NCI-H1694 treated with DMSO at 0.1 percent for 48 hours (cell line): ENCODE measurements around the gene KRTAP5-10.
"Not testable (repeated sequence)": the region's sequence is repeated elsewhere in the genome, so short reads cannot be mapped to it uniquely, and the experiment has no call there.

Experiments used
- DNase-seq: peaks from one replicate; lab custom pipeline; 2025; lab: John Stamatoyannopoulos, UW

Gene KRTAP5-10

GRCh38 chr11:71565263-71565662 is at the start of gene KRTAP5-10:
Gene KRTAP5-10, plus strand, starts transcription at chr11:71565563. Its CDS starts 25 bp downstream, at chr11:71565588.
- DNase-seq = no peak

DNA sequence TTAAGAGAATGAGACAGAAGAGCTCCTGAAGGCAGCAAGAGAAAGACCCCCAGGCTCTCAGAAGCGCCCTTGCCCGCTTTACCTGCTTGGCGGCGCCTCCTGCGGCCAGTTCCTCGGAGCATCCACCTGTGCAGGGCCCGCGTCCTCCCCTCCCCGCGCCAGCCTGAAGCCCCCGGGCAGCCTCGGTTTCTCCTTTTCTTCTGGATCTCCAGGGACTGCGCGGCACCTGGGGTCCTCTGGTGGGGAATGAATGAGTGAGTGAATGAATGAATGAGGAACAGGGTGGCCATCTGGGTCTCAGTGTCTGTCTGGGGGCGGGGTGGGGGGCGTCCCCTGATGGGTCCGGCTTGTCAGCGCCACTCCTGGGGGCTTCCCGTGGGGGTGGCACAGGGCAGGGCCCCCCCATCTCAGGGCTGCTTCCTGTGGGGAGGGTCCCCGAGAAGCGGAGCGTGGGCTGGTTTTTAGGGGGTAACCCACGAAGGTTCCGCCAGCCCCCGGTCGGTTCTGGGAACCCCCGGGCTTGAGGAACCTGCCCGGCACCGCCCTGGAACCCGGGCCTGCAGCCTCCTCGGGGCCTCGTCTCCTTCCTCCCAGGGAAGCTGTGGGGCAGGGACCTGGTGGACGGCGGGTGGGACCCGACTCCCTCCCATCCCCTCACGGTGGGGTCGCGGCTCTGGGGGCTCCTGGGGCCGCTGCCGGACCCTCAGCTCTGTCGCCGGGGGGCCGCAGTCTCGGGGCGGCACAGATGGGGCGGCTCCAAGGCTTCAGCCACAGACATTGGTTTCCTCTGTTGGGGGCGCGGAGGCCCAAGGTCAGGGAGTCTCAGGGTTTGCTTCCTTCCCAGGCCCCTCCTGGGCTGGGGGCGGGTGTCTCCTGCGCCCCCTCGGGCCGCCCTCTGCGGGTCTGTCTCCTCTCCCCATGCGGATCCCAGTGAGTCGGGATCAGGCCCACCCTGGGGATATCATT is 46.6 kb upstream of the KRTAP5-10 start:
- no peak for DNase-seq

DNA sequence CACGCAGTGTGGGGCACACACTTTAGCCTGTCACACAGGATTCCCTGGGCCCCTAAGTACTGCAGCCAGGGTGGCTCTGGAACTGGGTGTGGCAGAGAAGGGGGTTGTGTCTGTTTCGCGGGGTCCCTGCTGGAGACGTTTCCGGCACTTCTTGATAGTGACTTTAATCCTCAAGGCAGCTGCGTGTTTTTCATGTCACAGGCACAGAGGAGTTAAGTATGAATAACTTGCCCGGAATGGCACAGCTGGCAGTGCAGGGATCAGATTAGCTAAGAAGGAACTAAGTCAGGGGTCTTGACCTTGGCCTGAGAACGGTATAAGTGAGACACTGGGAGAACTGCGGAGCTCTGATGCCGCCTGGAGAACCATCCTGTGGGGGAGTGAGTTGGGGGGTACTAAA is 45.8 kb upstream of the KRTAP5-10 start:
- no peak for DNase-seq

DNA sequence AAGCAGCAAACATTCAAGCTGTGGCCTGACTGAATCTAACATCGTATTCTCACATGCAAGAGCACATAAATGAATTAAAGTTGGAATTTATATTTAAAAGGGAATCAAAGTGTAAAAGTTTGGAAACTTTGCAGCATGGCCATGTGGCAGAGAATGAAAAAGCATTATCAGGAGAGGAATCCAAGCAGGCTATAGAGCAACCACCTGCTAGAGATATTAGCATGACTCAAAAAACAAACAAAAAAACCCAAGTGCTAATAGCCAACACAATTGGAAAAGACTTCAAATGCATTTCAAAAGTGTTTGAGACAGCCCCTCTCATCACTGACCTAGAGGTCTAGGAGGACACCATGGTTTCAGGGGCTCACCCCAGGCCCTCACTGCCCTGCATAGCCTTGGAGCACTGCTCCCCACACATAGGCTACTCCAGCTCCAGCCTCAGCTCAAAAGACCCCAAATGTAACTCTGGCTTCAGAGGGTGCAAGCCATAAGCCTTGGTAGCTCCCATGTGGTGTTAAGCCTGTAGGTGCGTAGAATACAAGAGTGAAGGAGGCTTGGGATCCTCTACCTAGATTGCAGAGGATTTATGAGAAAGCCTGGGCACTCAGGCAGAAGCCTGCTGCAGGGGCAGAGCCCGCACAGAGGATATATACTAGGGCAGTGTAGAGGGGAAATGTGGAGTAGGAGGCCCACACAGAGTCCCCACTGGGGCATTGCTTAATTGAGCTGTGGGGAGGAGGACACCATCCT is 40.0 kb upstream of the KRTAP5-10 start:
- no peak for DNase-seq

DNA sequence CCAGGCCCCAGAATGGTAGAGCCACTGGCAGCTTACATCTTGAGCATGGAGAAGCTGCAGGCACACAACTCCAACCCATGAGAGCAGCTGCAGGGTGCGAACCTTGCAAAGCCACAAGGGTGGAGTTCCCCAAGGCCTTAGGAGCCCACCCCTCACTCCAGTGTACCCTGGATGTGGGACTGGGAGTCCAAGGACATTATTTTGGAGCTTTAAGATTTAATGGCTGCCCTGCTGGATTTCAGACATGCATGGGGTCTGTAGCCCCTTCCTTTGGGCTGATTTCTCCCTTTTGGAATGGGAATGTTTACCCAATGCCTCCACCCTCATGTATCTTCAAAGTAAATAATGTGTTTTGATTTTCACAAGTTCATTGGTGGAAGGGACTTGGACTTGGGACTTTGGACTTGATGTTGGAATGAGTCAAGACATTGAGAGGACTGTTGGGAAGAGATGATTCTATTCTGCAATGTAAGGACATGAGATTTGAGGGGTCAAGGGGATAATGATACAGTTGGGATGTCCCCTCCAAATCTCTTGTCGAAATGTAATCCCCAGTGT is 39.3 kb upstream of the KRTAP5-10 start:
- no peak for DNase-seq

DNA sequence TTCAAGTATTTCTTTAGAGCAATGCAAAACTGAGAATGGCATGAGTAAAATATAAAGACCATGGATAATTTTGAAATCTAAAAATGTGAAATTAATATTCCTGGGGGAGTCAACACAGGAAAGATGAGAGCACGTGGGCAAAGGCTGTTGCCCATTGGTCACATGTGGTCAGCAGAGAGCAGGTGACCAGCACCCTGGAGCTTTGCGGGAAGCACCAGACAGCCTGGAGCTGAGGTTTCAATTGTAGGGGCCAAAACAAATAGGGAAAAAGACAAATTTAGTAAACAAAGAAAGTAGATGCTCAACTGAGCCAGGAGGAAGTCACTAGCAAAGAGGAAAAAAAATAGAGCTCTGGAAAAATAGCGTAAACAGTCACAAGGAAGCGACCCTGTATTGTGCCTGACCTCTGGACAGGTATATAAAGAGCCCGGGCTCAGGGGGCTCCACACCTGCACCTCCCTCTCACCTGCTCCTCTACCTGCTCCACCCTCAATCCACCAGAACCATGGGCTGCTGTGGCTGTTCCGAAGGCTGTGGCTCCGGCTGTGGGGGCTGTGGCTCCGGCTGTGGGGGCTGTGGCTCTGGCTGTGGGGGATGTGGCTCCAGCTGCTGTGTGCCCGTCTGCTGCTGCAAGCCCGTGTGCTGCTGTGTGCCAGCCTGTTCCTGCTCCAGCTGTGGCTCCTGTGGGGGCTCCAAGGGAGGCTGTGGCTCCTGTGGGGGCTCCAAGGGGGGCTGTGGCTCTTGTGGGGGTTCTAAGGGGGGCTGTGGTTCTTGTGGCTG is 38.4 kb upstream of the KRTAP5-10 start, which contains the start of gene KRTAP5-7:
TSS of gene KRTAP5-7 (plus strand) at position 472 of the 780 bp plus-strand sequence. CDS start at position 506, 34 bp downstream.
- DNase-seq = not testable (repeated sequence)

DNA sequence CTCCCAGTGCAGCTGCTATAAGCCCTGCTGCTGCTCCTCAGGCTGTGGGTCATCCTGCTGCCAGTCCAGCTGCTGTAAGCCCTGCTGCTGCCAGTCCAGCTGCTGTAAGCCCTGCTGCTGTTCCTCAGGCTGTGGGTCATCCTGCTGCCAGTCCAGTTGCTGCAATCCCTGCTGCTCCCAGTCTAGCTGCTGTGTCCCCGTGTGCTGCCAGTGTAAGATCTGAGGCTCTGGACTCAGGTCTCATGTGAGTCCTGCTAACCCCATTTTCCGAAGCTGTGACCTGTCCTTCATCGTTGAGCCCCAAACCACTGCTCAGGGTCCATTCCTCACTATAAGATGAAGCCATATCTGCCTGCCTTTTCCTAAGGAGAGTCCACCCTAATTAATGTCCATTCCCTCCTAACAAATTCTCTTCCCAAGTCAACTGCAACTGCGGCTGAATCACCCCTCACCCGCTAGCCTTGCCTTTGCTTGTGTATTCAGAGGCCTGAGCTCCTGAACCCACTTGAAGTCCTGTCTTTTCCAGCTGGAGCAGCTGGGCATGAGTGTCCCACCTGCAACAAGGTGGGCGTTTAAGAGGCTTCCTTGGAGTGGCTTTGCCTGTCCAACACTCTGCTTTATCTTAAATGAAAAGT is 37.7 kb upstream of the KRTAP5-10 start:
- no peak for DNase-seq

GRCh38 chr11:71530602-71531001 is 34.8 kb upstream of the KRTAP5-10 start:
- DNase-seq = no peak

DNA sequence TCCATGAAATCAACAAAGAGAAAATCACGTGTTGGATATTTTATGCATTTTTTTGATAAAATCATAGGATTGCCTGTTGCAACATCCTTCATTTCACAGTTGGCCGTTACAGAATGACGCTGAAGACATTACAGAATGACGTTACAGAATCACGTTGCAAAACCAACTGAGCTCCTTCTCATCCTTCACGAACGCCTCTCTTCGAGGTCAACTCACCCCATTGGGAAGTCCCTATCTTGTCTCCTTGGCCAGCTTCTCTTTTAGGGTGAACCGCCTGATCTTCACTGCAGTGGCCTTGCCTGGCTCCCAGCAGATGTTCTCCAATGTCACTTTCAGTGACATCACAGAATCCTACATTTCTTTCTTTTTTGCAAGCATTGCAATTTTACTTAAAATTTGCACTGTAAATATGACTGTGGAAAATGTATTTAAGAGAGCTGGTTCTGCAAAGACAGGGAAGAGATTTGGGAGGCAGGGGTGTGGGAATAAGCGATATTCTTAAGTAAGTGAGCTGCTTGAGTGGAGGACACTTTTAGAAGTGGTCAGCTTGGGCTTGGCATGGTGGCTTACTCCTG is 33.2 kb upstream of the KRTAP5-10 start:
- no peak for DNase-seq

GRCh38 chr11:71534711-71535608 is 30.4 kb upstream of the KRTAP5-10 start:
- DNase-seq = not testable (repeated sequence)

DNA sequence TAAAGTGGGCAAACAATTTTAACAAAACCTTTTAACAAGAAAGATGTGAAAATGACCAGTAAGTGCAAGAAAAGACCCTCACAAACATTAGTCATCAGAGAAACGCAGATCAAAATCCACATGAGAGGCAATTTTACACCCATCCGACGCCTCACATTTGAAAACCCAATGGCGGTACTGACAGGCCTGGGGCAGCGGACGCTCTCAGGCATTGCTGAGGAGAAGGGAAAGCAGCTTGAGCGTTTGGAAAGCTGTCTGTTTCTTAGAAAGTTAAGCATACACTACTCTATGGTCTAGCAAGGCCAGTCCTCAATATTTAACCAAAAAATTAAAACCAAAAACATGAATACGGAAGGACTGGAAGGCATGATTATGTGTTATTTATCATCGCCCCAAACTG is 29.5 kb upstream of the KRTAP5-10 start:
- no peak for DNase-seq

- DNase-seq = no peak
Measured at GRCh38 chr11:71537537-71537936, 27.8 kb upstream of the KRTAP5-10 start.

GRCh38 chr11:71537977-71538665 is 27.2 kb upstream of the KRTAP5-10 start, which contains the start of gene KRTAP5-8:
Gene KRTAP5-8, plus strand, starts transcription at chr11:71538025. Its CDS starts 31 bp downstream, at chr11:71538056.
- not testable (repeated sequence) for DNase-seq

DNA sequence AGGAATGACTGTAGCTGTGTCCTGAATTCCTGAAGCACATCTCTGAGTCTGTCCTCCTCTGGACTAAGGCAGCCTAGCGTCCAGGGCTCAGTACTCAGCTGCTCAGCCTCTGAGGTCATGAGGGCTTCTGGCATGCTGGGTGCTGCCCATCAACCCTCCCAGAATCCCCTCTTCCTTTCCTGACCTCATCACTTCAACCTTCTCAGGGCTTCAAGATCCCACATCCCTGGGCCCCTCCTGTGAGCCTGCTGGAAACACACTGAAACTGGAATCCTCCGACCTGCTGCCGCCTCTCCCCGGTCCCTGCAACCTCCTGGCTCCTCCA is 26.7 kb upstream of the KRTAP5-10 start:
- no peak for DNase-seq

GRCh38 chr11:71539017-71539416 is 26.3 kb upstream of the KRTAP5-10 start:
- no peak for DNase-seq

DNA sequence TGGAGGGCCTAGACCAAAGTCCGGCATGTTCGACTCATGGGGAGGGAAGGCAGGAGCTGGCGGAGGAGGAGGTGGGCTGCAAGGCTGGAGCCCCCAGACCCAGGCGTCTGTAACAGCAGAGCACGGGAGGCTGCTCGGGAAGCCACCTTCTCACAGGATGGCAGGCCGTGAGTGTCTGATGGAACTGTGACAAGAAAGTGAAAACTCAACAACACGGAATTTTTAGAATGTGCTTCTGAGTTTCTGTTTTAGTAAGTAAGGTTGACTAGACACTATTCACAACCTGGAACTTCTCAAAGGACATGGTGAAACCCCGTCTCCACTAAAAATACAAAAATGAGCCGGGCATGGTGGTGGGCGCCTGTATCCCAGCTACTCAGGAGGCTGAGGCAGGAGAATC is 25.4 kb upstream of the KRTAP5-10 start:
- DNase-seq = not testable (repeated sequence)

DNA sequence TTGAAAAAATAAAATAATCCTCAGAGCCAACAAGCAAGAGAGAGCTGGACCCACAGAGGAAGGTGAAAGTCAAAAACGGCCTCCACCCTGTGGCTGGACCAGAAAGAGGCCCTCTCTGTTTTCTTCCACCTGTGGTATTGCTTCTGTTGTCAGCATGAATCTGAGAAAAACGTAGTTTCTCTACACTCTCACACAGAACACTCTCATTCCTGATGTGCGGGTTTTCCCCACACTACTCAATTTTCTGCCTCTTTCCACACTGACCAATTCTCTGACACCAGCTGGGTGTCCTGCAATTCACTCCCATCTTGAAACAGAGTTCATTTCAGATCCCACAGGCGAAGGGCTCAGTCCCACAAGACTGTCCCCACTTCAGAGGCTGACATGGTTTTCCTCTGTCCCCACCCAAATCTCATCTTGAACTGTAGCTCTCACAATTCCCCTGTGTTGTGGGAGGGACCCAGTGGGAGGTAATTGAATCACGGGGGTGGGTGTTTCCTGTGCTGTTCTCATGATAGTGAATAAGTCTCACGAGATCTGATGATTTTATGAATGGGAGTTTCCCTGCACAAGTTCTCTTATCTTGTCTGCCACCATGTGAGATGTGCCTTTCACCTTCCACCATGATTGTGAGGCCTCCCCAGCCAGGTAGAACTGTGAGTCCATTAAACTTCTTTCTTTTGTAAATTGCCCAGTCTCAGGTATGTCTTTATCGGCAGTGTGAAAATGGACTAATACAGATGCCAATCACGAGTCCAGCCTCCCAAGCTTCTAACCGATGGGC is 24.6 kb upstream of the KRTAP5-10 start:
- DNase-seq = not testable (repeated sequence)

GRCh38 chr11:71542382-71542781 is 23.0 kb upstream of the KRTAP5-10 start:
- DNase-seq = no peak
